ENCODE measurements around the gene PISD.

Gene PISD

GRCh38 chr22:31652088-31652487 lies 9.9 kb downstream of the PISD start:
- no peak for DNase-seq

GRCh38 chr22:31651664-31652063 lies 10.4 kb downstream of the PISD start:
- DNase-seq: no peak

GRCh38 chr22:31650391-31650790 lies 11.6 kb downstream of the PISD start:
- no peak for DNase-seq

GRCh38 chr22:31647523-31648320 lies 14.3 kb downstream of the PISD start:
- DNase-seq: no peak

- DNase-seq: no peak
These were observed 14.9 kb downstream of the PISD start for GRCh38 chr22:31647066-31647465.

GRCh38 chr22:31646186-31647019 lies 15.6 kb downstream of the PISD start:
- DNase-seq: no peak

- no peak for DNase-seq
These were observed 22.5 kb downstream of the PISD start for GRCh38 chr22:31639436-31640039.

GRCh38 chr22:31637891-31638618 lies 24.0 kb downstream of the PISD start:
- DNase-seq: no peak

- DNase-seq: no peak
These were observed 24.5 kb downstream of the PISD start for GRCh38 chr22:31637447-31637890.

GRCh38 chr22:31635638-31636306 lies 26.2 kb downstream of the PISD start:
- no peak for DNase-seq

GRCh38 chr22:31631436-31631835 lies 30.6 kb downstream of the PISD start:
- no peak for DNase-seq

GRCh38 chr22:31630331-31631329 lies 31.4 kb downstream of the PISD start:
- DNase-seq: peak; percentile 16

GRCh38 chr22:31629741-31630184 lies 32.3 kb downstream of the PISD start:
- no peak for DNase-seq

- no peak for DNase-seq
These were observed 32.9 kb downstream of the PISD start for GRCh38 chr22:31628969-31629708.

- no peak for DNase-seq
These were observed 33.7 kb downstream of the PISD start for GRCh38 chr22:31628362-31628761.

- DNase-seq: no peak
These were observed 34.7 kb downstream of the PISD start for GRCh38 chr22:31627223-31627731.

GRCh38 chr22:31626427-31627150 lies 35.4 kb downstream of the PISD start:
- DNase-seq: no peak

- DNase-seq: no peak
These were observed 36.2 kb downstream of the PISD start for GRCh38 chr22:31625661-31626426.

Data from DMS 273 treated with DMSO at 0.1 percent for 48 hours (cell line).